Mesothelial cell of epicardium (in vitro differentiated cells): Measurements from ENCODE around the gene ADD3. TPM values are rescaled to one million over a fixed set of nuclear protein-coding genes. Genes with fewer than 3 reads are reported as not detected.
A peak's percentile ranks its signal among the peaks of the same experiment; 100 is the strongest.

Source experiments
- DNase-seq, 2 experiments: peaks; one replicate each; pipeline ENCODE4 v3.0.0; 2021; ENCODE audit warnings: low spot score in 2 of 2; ENCODE audit not compliant: unreplicated experiment in 2 of 2
- H3K27ac Mint-ChIP-seq: 2 replicates; pipeline ENCODE4 v1.8.0; 2021; ENCODE audit warnings: mixed read lengths
- H3K27me3 Mint-ChIP-seq: 2 replicates; pipeline ENCODE4 v1.8.0; 2021; ENCODE audit warnings: low read depth, mixed read lengths
- H3K36me3 Mint-ChIP-seq: 2 replicates; pipeline ENCODE4 v1.8.0; 2021; ENCODE audit warnings: mixed read lengths
- H3K4me1 Mint-ChIP-seq: 2 replicates; pipeline ENCODE4 v1.8.0; 2021; ENCODE audit warnings: mixed read lengths
- H3K4me3 Mint-ChIP-seq: 2 replicates; pipeline ENCODE4 v1.8.0; 2021; ENCODE audit warnings: mild to moderate bottlenecking, moderate library complexity, mixed read lengths
- H3K9me3 Mint-ChIP-seq: 2 replicates; pipeline ENCODE4 v1.8.0; 2021; ENCODE audit warnings: mixed read lengths
- CTCF ChIP-seq: fragments of 200-600 bp; sonication (generic); IDR thresholded peaks from one replicate; pipeline ENCODE4 v1.5.0; 2021; ENCODE audit warnings: antibody characterized with exemption; ENCODE audit not compliant: unreplicated experiment
- total RNA-seq: library from RNA; stranded (reverse); gene quantifications from 3 replicates; pipeline ENCODE4 v1.2.1, GENCODE V29; 2021

ADD3 gene
- total RNA-seq, 1 donor from 2014 or later: 104 TPM

DNA sequence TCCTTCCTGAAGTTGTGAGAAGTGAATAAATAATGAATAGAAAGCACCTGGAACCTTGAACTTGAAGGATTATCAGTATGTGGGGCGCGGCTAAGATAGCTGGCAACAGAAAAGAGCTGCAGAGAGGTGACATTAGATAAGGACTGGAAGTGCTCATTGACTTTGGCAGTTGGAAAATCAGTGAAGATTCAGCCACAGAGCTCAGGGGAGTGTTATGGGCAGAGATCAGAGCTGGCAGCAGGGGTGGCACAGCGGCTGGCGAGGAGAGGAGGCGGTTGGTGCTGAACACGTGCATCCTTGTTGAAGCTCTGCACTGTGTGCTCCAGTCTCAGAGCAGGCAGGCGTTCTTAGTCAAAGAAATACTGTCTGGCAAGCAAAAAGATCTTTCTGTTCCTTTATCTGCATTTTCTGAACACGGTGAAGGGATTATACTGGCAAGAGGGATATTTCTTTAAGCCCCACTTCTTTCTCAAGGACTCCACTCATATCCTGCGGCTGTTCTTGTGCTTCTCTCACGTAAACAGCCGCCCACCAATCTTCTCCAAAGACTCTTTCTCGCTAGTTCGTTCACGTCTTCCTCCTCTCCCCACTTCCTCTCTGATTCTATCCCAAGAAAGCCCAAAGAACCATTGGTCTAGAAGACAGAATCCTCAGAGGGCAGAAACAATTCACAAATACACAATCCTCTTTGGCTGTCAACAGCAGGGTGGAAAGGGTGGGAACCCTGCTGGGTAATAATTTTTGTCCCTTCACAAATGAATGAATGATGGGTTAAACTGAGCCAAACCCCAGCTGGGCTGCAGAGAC, 38.6 kb upstream of the ADD3 start:
- H3K27ac Mint-ChIP-seq: peak overlapping the region; percentile 31
- H3K27me3 Mint-ChIP-seq: no peaks in the 10 kb centered on the region
- no peaks in the 10 kb centered on the region for H3K9me3 Mint-ChIP-seq

GRCh38 chr10:109969760-109970346, 37.9 kb upstream of the ADD3 start:
- Mint-ChIP-seq H3K4me1 (peaks cover 43% of the 10 kb centered on the region), H3K9me3 (no peaks in the 10 kb centered on the region), H3K27ac (peak overlapping the region; percentile 31), H3K36me3 (no peaks in the 10 kb centered on the region), H3K4me3 (no peak overlapping the region), H3K27me3 (no peaks in the 10 kb centered on the region)
- DNase-seq: no peak
- TF ChIP-seq CTCF: no peak

More for the DNA sequence above, 38.6 kb upstream of the ADD3 start:
- H3K4me3 Mint-ChIP-seq: no peak overlapping the region
- H3K4me1 Mint-ChIP-seq: peaks cover 39% of the 10 kb centered on the region
- no peaks in the 10 kb centered on the region for H3K36me3 Mint-ChIP-seq
- TF ChIP-seq CTCF: no peak
- no peak for DNase-seq

DNA sequence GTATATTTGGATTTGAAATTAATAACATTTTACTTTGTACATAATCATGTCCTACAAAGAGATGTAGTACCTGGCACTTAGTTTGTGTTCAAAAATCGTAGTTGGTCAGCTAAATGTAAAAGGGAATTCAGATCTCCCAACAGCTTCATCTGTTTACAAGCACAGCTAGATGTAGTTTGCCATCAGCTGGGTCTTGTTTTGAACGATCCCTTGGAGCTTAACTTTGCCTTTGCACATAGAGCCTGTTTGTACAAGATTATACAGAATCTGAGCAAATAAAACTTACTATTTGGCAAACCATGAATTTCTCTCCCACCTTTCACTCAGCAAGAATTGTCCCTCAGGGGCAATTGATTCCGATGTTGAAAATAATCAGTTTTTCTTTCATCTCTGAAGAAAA, 36.1 kb upstream of the ADD3 start:
- TF ChIP-seq CTCF: no peak
- Mint-ChIP-seq H3K27me3 (no peaks in the 10 kb centered on the region), H3K4me3 (no peak overlapping the region), H3K9me3 (no peaks in the 10 kb centered on the region), H3K4me1 (peaks cover 45% of the 10 kb centered on the region), H3K27ac (peak overlapping the region; percentile 12), H3K36me3 (no peaks in the 10 kb centered on the region)
- DNase-seq: no peak

- Mint-ChIP-seq H3K4me1 (peaks cover 45% of the 10 kb centered on the region), H3K36me3 (no peaks in the 10 kb centered on the region), H3K9me3 (no peaks in the 10 kb centered on the region), H3K27me3 (no peaks in the 10 kb centered on the region), H3K27ac (no peak overlapping the region), H3K4me3 (no peak overlapping the region)
- DNase-seq: no peak
- no peak for TF ChIP-seq CTCF
Observed at GRCh38 chr10:109972372-109973001, 35.3 kb upstream of the ADD3 start.

- TF ChIP-seq CTCF: no peak
- Mint-ChIP-seq H3K9me3 (no peaks in the 10 kb centered on the region), H3K27ac (no peak overlapping the region), H3K4me3 (no peak overlapping the region), H3K27me3 (no peaks in the 10 kb centered on the region), H3K36me3 (no peaks in the 10 kb centered on the region), H3K4me1 (peaks cover 46% of the 10 kb centered on the region)
- DNase-seq: no peak
Observed at GRCh38 chr10:109973326-109973829, 34.4 kb upstream of the ADD3 start.
